Keratinocyte (primary cell): ENCODE measurements around the gene UTP3. TPM values are rescaled to one million over a fixed set of nuclear protein-coding genes. Genes with fewer than 3 reads are reported as not detected.
"Not testable (repeated sequence)": the region's sequence is repeated elsewhere in the genome, so short reads cannot be mapped to it uniquely, and the experiment has no call there.

ENCODE experiments used
- DNase-seq: peaks from one replicate; pipeline ENCODE4 v3.0.0-alpha.2; 2011; ENCODE audit warnings: low read depth, missing footprints, low spot score
- FAIRE-seq: peaks from 2 replicates; lab custom pipeline; 2011; peaks lifted over from hg19 to GRCh38; lab: Jason Lieb, UNC
- H2AFZ ChIP-seq: 2 replicates; pipeline ENCODE4 v1.6.0; 2012; ENCODE audit warnings: low read length, control low read depth, inconsistent platforms; ENCODE audit not compliant: control insufficient read depth
- H3K27ac ChIP-seq: 2 replicates; pipeline ENCODE4 v1.5.1; 2011; ENCODE audit warnings: low read length; ENCODE audit not compliant: control insufficient read depth, insufficient read depth
- H3K27me3 ChIP-seq: 3 replicates; pipeline ENCODE4 v1.6.0; 2011; ENCODE audit warnings: low read length; ENCODE audit not compliant: control insufficient read depth, insufficient read depth; ENCODE audit errors: extremely low read depth
- H3K36me3 ChIP-seq, 2 experiments: 2 replicates in 1 of 2; 3 replicates in 1 of 2; pipeline ENCODE4 v1.5.1; 2011; ENCODE audit warnings: low read length in 2 of 2, mild to moderate bottlenecking in 1 of 2; ENCODE audit not compliant: control insufficient read depth in 2 of 2, insufficient read depth in 2 of 2; ENCODE audit errors: extremely low read depth in 1 of 2
- H3K4me1 ChIP-seq: 3 replicates; pipeline ENCODE4 v1.5.1; 2011; ENCODE audit warnings: low read length; ENCODE audit not compliant: control insufficient read depth, insufficient read depth; ENCODE audit errors: extremely low read depth
- H3K4me2 ChIP-seq: 3 replicates; pipeline ENCODE4 v1.6.0; 2011; ENCODE audit warnings: low read depth, low read length; ENCODE audit not compliant: control insufficient read depth, insufficient read depth; ENCODE audit errors: extremely low read depth
- H3K4me3 ChIP-seq, 3 experiments: fragments of 200-600 bp in 1 of 3; sonication (generic) in 1 of 3; 2 replicates in 2 of 3; 3 replicates in 1 of 3; pipeline ENCODE4 v1.5.1; 2011 to 2016; ENCODE audit warnings: low read length in 3 of 3, mild to moderate bottlenecking in 3 of 3, control low read depth in 2 of 3, inconsistent platforms in 1 of 3, low read depth in 1 of 3, mixed read lengths in 1 of 3, mixed run types in 1 of 3, moderate library complexity in 1 of 3; ENCODE audit not compliant: control insufficient read depth in 2 of 3, insufficient read depth in 2 of 3; ENCODE audit errors: extremely low read depth in 1 of 3
- H3K79me2 ChIP-seq: 2 replicates; pipeline ENCODE4 v1.6.0; 2012; ENCODE audit warnings: low read length; ENCODE audit not compliant: control insufficient read depth, insufficient read depth
- H3K9ac ChIP-seq: 3 replicates; pipeline ENCODE4 v1.6.0; 2011; ENCODE audit warnings: low read length; ENCODE audit not compliant: control insufficient read depth, insufficient read depth; ENCODE audit errors: extremely low read depth
- H3K9me1 ChIP-seq: 3 replicates; pipeline ENCODE4 v1.6.0; 2011; ENCODE audit warnings: low read length; ENCODE audit not compliant: control insufficient read depth, insufficient read depth; ENCODE audit errors: extremely low read depth
- H3K9me3 ChIP-seq: 2 replicates; pipeline ENCODE4 v1.5.1; 2012; ENCODE audit warnings: low read depth, low read length; ENCODE audit not compliant: control insufficient read depth
- H4K20me1 ChIP-seq: 3 replicates; pipeline ENCODE4 v1.6.0; 2011; ENCODE audit warnings: low read length; ENCODE audit not compliant: control insufficient read depth, insufficient read depth; ENCODE audit errors: extremely low read depth
- CTCF ChIP-seq, 3 experiments: IDR thresholded peaks in 1 of 3; conservative IDR thresholded peaks in 1 of 3; optimal IDR thresholded peaks in 1 of 3; 2 replicates in 2 of 3; 3 replicates in 1 of 3; pipeline versions ENCODE3 to v1.5.1; 2011; ENCODE audit warnings: low read length in 3 of 3, mild to moderate bottlenecking in 3 of 3, moderate library complexity in 2 of 3, control low read depth in 1 of 3, inconsistent platforms in 1 of 3; ENCODE audit not compliant: insufficient read depth in 2 of 3; ENCODE audit errors: extremely low read depth in 1 of 3
- dilution Hi-C: fragments of 300-500 bp; cut with MboI; formaldehyde crosslinking; loops from one replicate; pipeline ENCODE4 v1.7.0; 2020; ENCODE audit warnings: low sequenced_read_pairs; ENCODE audit not compliant: extremely low pct_ligation_motif_present
- polyA plus RNA-seq, 5 experiments: library from polyadenylated mRNA; depleted of rRNA in 3 of 5; stranded (reverse) in 3 of 5; stranded (forward) in 1 of 5; unstranded in 1 of 5; fragments of >200 nt; gene quantifications; 1 replicate in 1 of 5; 2 replicates in 3 of 5; 3 replicates in 1 of 5; pipeline versions ENCODE4 v1.2.1 to v1.2.3, GENCODE V29; 2011 to 2012; ENCODE audit warnings: missing spikeins in 2 of 5, low read depth in 1 of 5, low replicate concordance in 1 of 5

Gene UTP3
- polyA plus RNA-seq, 1 donor (not counting 4 experiments of a cell fraction or from before 2014, with no cell fraction given) = 27.7 TPM

DNA sequence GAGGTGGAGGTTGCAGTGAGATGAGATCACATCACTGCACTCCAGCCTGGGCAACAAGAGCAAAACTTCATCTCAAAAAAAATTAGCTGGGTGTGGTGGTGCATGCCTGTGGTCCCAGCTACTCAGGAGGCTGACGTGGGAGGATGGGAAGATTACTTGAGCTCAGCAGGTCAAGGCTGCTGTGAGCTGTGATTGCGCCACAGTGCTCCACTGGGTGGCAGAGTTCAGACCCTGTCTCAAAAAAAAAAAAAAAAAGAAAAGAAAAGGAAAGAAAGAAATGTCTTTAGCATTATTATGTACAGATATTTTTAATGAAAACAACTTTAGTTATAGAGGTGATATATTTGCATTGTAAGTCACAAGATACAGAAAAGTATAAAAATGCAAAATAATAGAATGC is 47.6 kb downstream of the UTP3 start:
- H3K79me2 ChIP-seq, dilution Hi-C loops, H3K9ac ChIP-seq, H2AFZ ChIP-seq, H3K27ac ChIP-seq, H3K9me3 ChIP-seq, H3K4me2 ChIP-seq, DNase-seq, H3K27me3 ChIP-seq, H3K4me3 ChIP-seq, H4K20me1 ChIP-seq, H3K36me3 ChIP-seq, FAIRE-seq, H3K9me1 ChIP-seq: not testable (repeated sequence)
- peak in 2 of 3 experiments; percentile 22 to 53 for TF ChIP-seq CTCF (optimal IDR thresholded peaks at IDR 0.05 in 1 of 3, IDR thresholded peaks at IDR 0.05 in 1 of 3, conservative IDR thresholded peaks at IDR 0.05 in 1 of 3; ENCODE audit: extremely low read depth in 1 of 3, insufficient read depth in 2 of 3, low read length in 3 of 3)
- H3K4me1 ChIP-seq = peaks cover 12% of the 10 kb centered on the region

- DNase-seq = no peak
- no peak for TF ChIP-seq CTCF (optimal IDR thresholded peaks at IDR 0.05 in 1 of 3, IDR thresholded peaks at IDR 0.05 in 1 of 3, conservative IDR thresholded peaks at IDR 0.05 in 1 of 3; ENCODE audit: extremely low read depth in 1 of 3, insufficient read depth in 2 of 3, low read length in 3 of 3)
- no peak for FAIRE-seq
- Histone ChIP-seq H3K4me1 (peaks cover 12% of the 10 kb centered on the region), H3K4me3 (no peak overlapping the region), H3K27me3 (no peaks in the 10 kb centered on the region), H2AFZ (no peak overlapping the region), H3K9me1 (no peaks in the 10 kb centered on the region), H3K79me2 (peaks cover 3% of the 10 kb centered on the region), H4K20me1 (no peaks in the 10 kb centered on the region), H3K27ac (no peak overlapping the region), H3K4me2 (no peak overlapping the region), H3K9me3 (no peaks in the 10 kb centered on the region), H3K9ac (no peak overlapping the region), H3K36me3 (no peaks in the 10 kb centered on the region)
- dilution Hi-C loops = no loop called here
Observed at GRCh38 chr4:70737006-70737405, 48.7 kb downstream of the UTP3 start.
